CD4-positive, CD25-positive, alpha-beta regulatory T cell (primary cell): ENCODE measurements around the gene CDKAL1. TPM values are rescaled to one million over a fixed set of nuclear protein-coding genes. Genes with fewer than 3 reads are reported as not detected.

Experiments used
- ATAC-seq, 2 donors: fragments of 150-1000 bp; cut with Tn5 transposase; one replicate each; pipeline ENCODE4 v1.10.0; 2021; ENCODE audit warnings: low read depth in 2 of 2, moderate number of reproducible peaks in 2 of 2, moderate library complexity in 1 of 2
- DNase-seq, 3 donors: peaks; one replicate each; pipeline versions ENCODE4 v3.0.0 to v3.0.0-alpha.2; 2012 to 2022; ENCODE audit warnings: mixed read lengths in 1 of 3
- H3K27ac ChIP-seq: one replicate; pipeline ENCODE4 v1.7.0; 2013; ENCODE audit warnings: mild to moderate bottlenecking, low read length; ENCODE audit not compliant: insufficient read depth, poor library complexity, severe bottlenecking
- H3K27me3 ChIP-seq: one replicate; pipeline ENCODE4 v1.7.0; 2013; ENCODE audit warnings: low read length; ENCODE audit not compliant: control insufficient read depth, insufficient read depth
- H3K36me3 ChIP-seq: one replicate; pipeline ENCODE4 v1.7.0; 2013; ENCODE audit warnings: mild to moderate bottlenecking, low read length, moderate library complexity; ENCODE audit not compliant: control insufficient read depth, insufficient read depth
- H3K4me1 ChIP-seq: 2 replicates; pipeline ENCODE4 v1.7.0; 2013; ENCODE audit warnings: mild to moderate bottlenecking, low read length; ENCODE audit not compliant: insufficient read depth, control insufficient read depth, poor library complexity, severe bottlenecking
- H3K4me3 ChIP-seq: one replicate; pipeline ENCODE4 v1.7.0; 2013; ENCODE audit warnings: low read depth, mild to moderate bottlenecking, low read length, moderate library complexity
- H3K9me3 ChIP-seq, 2 experiments: 1 replicate in 1 of 2; 2 replicates in 1 of 2; pipeline ENCODE4 v1.7.0; 2013; ENCODE audit warnings: low read length in 2 of 2, mild to moderate bottlenecking in 1 of 2, moderate library complexity in 1 of 2; ENCODE audit not compliant: control insufficient read depth in 2 of 2
- H3K27ac Mint-ChIP-seq, 3 donors: one replicate each; pipeline ENCODE4 v1.8.0; 2020 to 2022; ENCODE audit warnings: mild to moderate bottlenecking in 3 of 3, mixed read lengths in 3 of 3, moderate library complexity in 2 of 3
- H3K27me3 Mint-ChIP-seq: one replicate; pipeline ENCODE4 v1.8.0; 2022; ENCODE audit warnings: mild to moderate bottlenecking, mixed read lengths
- H3K36me3 Mint-ChIP-seq: one replicate; pipeline ENCODE4 v1.8.0; 2020; ENCODE audit warnings: mixed read lengths
- H3K4me1 Mint-ChIP-seq, 4 donors: one replicate each; pipeline ENCODE4 v1.8.0; 2020 to 2022; ENCODE audit warnings: mixed read lengths in 4 of 4, mild to moderate bottlenecking in 1 of 4
- H3K4me3 Mint-ChIP-seq, 4 donors: one replicate each; pipeline ENCODE4 v1.8.0; 2020 to 2022; ENCODE audit warnings: mild to moderate bottlenecking in 4 of 4, mixed read lengths in 4 of 4, moderate library complexity in 3 of 4
- H3K9me3 Mint-ChIP-seq, 7 donors: one replicate each; pipeline ENCODE4 v1.8.0; 2020 to 2022; ENCODE audit warnings: mixed read lengths in 7 of 7, mild to moderate bottlenecking in 3 of 7, moderate library complexity in 2 of 7
- polyA plus RNA-seq, 4 donors: library from polyadenylated mRNA; unstranded; fragments of 300-500 nt; fragmentation: Illumina TruSeq; gene quantifications; one replicate each; pipeline ENCODE4 v1.2.3, GENCODE V29; 2021
- total RNA-seq: library from RNA; stranded (reverse); gene quantifications from one replicate; pipeline ENCODE4 v1.2.3, GENCODE V29; 2022

CDKAL1 gene
- total and polyA plus RNA-seq, 5 donors from 2014 or later = 26.1 to 39.4 (median 30.4) TPM

DNA sequence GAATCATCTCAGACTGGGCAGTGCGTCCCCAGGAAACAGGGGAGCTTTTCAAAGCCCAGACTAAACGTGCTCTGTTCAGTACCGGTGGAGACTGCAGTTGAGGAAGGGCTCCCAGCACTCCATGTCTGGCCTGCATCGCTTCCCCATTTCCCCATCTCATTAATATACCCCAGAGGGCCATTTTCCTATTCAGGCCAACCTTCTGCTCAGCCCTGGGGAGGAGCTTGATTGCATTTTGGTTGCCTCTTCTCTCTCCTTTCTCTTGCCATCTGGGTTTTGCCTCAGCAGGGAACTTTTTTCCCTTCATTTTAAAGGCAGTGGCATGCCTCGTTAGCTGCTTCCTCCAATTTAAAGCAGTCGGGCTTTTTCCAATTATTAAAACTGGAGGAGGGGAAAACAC, 665.0 kb downstream of the CDKAL1 start:
- H3K36me3 Mint-ChIP-seq = peaks cover 37% of the 10 kb centered on the region
- no peak overlapping the region for H3K27ac Mint-ChIP-seq
- peaks cover 0 to 4% (median 2%) of the 10 kb centered on the region in 4 donors for H3K4me1 Mint-ChIP-seq

DNA sequence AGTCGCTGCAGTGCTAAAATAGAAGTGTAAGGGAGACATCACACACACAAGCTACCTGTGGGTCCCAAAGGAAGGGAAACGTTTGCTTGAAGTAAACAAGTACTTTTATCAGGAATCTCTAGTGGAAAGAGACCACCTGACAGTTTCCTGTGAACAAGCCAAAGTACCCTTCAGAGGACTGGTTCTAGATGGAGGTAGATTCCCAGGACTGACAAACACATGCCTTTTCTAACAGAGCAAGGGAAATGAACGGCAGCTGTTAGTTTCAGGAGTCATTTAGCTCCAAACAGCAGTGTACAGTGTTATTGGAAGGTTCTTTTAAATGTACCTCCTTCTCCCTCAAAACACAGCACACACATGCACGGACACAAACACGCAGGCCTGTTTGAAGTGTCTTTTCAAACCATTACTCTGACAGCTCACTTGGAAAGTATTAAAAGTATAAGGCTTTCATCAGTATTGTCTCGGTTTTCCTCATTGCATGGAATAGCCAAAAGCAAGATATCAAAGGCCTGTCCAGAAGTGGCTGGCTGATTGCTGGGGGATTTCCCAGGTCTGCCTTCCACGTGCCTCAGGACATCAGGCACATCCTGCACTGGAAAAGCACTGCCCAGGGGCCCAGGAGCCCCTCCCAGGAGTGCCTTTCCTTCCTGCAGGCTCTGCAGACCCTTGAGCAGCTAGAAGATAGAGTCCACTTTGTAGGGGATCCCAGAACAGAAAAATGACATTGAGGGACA, 666.0 kb downstream of the CDKAL1 start:
- H3K36me3 ChIP-seq = peaks cover 2% of the 10 kb centered on the region
- ATAC-seq = no peak

More for the DNA sequence above, 665.0 kb downstream of the CDKAL1 start:
- Mint-ChIP-seq H3K27me3 (no peaks in the 10 kb centered on the region), H3K9me3 (no peaks in the 10 kb centered on the region), H3K4me3 (no peak overlapping the region)
- Histone ChIP-seq H3K27ac (no peak overlapping the region), H3K4me3 (no peak overlapping the region), H3K9me3 (no peaks in the 10 kb centered on the region), H3K27me3 (no peaks in the 10 kb centered on the region), H3K36me3 (peaks cover 2% of the 10 kb centered on the region), H3K4me1 (no peaks in the 10 kb centered on the region)
- no peak for ATAC-seq
- no peak for DNase-seq

DNA sequence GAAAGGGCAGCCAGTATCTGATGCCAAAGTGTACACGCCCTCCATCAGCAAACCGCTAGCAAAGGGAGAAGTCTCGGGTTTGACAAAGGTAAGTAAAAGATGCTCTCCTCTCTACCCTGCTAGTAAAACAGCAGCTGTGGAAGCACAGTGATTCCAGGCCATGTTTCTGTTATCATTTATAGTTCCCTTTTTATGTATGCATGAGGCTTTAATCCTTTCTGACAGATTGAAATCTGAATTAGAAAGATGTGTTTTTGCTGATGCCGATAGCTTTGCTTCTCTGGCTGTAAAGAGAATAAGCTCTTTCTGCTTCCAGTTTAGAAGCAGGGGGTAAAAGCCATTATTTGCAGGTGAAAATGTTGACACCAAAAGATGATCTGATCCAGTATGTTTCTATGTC, 666.9 kb downstream of the CDKAL1 start:
- peaks cover 52% of the 10 kb centered on the region for H3K36me3 Mint-ChIP-seq
- no peaks in the 10 kb centered on the region for H3K27me3 Mint-ChIP-seq

More for the DNA sequence above, 666.0 kb downstream of the CDKAL1 start:
- H3K27ac ChIP-seq = no peak overlapping the region
- H3K4me3 Mint-ChIP-seq = no peak overlapping the region
- no peak overlapping the region for H3K27ac Mint-ChIP-seq
- peaks cover 0 to 7% (median 0%) of the 10 kb centered on the region in 7 donors for H3K9me3 Mint-ChIP-seq
- H3K4me1 Mint-ChIP-seq = peaks cover 0 to 4% (median 1%) of the 10 kb centered on the region in 4 donors
- H3K4me1 ChIP-seq = no peaks in the 10 kb centered on the region
- H3K27me3 Mint-ChIP-seq = no peaks in the 10 kb centered on the region
- H3K4me3 ChIP-seq = no peak overlapping the region
- no peak for DNase-seq
- H3K27me3 ChIP-seq = no peaks in the 10 kb centered on the region
- peaks cover 48% of the 10 kb centered on the region for H3K36me3 Mint-ChIP-seq
- no peaks in the 10 kb centered on the region for H3K9me3 ChIP-seq

DNA sequence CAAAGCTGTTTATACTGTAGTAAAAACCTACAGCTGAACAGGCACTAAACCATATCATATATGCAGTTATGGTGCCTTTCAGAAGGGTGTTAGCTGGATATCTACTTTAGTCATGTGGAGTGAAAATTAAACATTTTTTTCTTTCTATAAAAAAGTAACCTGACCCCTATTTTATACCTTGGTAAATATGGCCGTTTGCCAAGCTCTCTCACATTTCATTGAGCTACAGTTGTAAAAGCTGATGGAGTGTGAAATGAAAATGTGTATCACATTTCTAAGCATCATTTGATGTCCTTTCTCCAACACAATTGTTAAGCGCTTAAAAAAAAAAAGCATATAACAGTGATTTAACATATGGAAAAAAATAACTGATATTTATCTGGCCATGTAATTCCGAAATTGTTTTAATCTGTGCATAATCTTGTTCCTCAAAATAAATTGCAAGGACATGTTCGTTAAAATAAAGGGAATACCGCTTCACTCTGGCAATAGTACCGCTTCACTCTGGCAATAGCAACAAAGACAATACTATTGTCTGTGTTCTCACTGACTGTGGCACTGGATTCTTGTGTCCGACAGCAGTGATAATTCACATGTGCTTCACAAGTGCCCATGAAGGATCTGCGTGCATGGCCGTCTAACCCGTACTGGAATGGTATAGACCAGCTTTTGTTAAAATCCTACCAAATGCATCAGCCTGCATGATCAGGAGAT, 667.5 kb downstream of the CDKAL1 start:
- DNase-seq (no peak), ATAC-seq (no peak)
- Mint-ChIP-seq H3K27me3 (no peaks in the 10 kb centered on the region), H3K4me3 (no peak overlapping the region), H3K36me3 (peaks cover 56% of the 10 kb centered on the region), H3K9me3 (peaks cover 0 to 7% (median 0%) of the 10 kb centered on the region in 7 donors), H3K4me1 (peaks cover 0 to 8% (median 0%) of the 10 kb centered on the region in 4 donors), H3K27ac (no peak overlapping the region)
- H3K4me1 ChIP-seq = no peaks in the 10 kb centered on the region
- H3K4me3 ChIP-seq = no peak overlapping the region
- no peaks in the 10 kb centered on the region for H3K9me3 ChIP-seq
- no peaks in the 10 kb centered on the region for H3K27me3 ChIP-seq
- H3K27ac ChIP-seq = no peak overlapping the region
- H3K36me3 ChIP-seq = peaks cover 2% of the 10 kb centered on the region

More for the DNA sequence above, 666.9 kb downstream of the CDKAL1 start:
- Histone ChIP-seq H3K27ac (no peak overlapping the region), H3K4me1 (no peaks in the 10 kb centered on the region), H3K4me3 (no peak overlapping the region), H3K36me3 (peaks cover 2% of the 10 kb centered on the region), H3K9me3 (no peaks in the 10 kb centered on the region), H3K27me3 (no peaks in the 10 kb centered on the region)
- Mint-ChIP-seq H3K9me3 (peaks cover 0 to 7% (median 0%) of the 10 kb centered on the region in 7 donors), H3K4me3 (no peak overlapping the region), H3K4me1 (peaks cover 0 to 5% (median 1%) of the 10 kb centered on the region in 4 donors), H3K27ac (no peak overlapping the region)
- ATAC-seq = no peak
- DNase-seq = no peak

DNA sequence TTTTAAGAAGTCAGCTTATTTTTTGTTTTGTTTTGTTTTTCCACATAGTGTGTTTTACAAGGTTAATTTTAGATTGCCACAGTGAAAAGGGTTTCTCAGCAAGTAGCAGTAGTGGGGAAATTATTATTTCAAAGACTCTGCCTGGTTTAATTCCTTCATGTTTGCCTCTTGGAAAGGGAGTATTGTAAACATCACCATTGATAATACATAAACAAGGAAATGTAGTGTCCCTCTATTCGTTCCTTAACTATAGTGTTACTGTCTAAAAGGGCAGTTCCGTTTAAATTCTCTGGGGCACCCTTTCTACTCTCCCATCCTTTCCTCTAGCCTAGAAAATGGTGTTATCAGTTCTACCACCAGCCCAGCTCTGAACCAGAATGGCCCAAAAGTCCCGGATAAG, 668.3 kb downstream of the CDKAL1 start:
- Histone ChIP-seq H3K9me3 (no peaks in the 10 kb centered on the region), H3K27ac (no peak overlapping the region), H3K4me1 (no peaks in the 10 kb centered on the region), H3K4me3 (no peak overlapping the region), H3K27me3 (no peaks in the 10 kb centered on the region), H3K36me3 (peaks cover 2% of the 10 kb centered on the region)
- DNase-seq (no peak), ATAC-seq (no peak)
- Mint-ChIP-seq H3K4me3 (no peak overlapping the region), H3K36me3 (peaks cover 56% of the 10 kb centered on the region), H3K4me1 (peaks cover 0 to 8% (median 0%) of the 10 kb centered on the region in 4 donors), H3K27ac (no peak overlapping the region), H3K27me3 (no peaks in the 10 kb centered on the region), H3K9me3 (peaks cover 0 to 7% (median 0%) of the 10 kb centered on the region in 7 donors)

DNA sequence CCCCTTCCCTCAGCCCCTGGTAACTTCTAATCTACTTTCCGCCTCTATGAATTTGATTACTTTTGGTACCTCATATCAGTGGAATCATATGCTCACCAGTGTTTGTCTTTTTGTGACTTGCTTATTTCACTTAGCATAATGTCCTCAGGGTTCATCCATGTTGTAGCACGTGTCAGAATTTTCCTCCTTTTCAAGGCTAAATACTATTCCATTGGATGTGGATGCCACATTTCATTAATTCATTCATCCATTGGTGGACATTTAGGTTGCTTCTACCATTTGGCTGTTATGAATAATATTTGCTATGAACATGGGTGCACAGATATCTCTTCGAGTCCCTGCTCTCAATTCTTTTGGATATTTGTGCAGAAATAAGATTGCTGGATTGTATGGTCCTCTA, 670.7 kb downstream of the CDKAL1 start:
- no peak overlapping the region for H3K27ac ChIP-seq
- ATAC-seq (no peak), DNase-seq (no peak)
- H3K27me3 Mint-ChIP-seq = no peaks in the 10 kb centered on the region
- H3K4me3 Mint-ChIP-seq = no peak overlapping the region
- H3K4me1 Mint-ChIP-seq = peaks cover 0 to 8% (median 0%) of the 10 kb centered on the region in 4 donors
- no peaks in the 10 kb centered on the region for H3K9me3 ChIP-seq
- H3K9me3 Mint-ChIP-seq = peaks cover 0 to 7% (median 0%) of the 10 kb centered on the region in 7 donors
- peak overlapping the region in 1 of 3 donors; percentile 52 for H3K27ac Mint-ChIP-seq
- no peaks in the 10 kb centered on the region for H3K4me1 ChIP-seq
- peaks cover 65% of the 10 kb centered on the region for H3K36me3 Mint-ChIP-seq
- peaks cover 6% of the 10 kb centered on the region for H3K36me3 ChIP-seq
- no peak overlapping the region for H3K4me3 ChIP-seq
- H3K27me3 ChIP-seq = no peaks in the 10 kb centered on the region

GRCh38 chr6:21208081-21208795, 674.0 kb downstream of the CDKAL1 start:
- Histone ChIP-seq H3K4me1 (no peaks in the 10 kb centered on the region), H3K36me3 (peaks cover 13% of the 10 kb centered on the region), H3K9me3 (no peaks in the 10 kb centered on the region), H3K27ac (no peak overlapping the region), H3K27me3 (no peaks in the 10 kb centered on the region), H3K4me3 (no peak overlapping the region)
- Mint-ChIP-seq H3K4me1 (peaks cover 0 to 4% (median 0%) of the 10 kb centered on the region in 4 donors), H3K36me3 (peaks cover 64% of the 10 kb centered on the region), H3K4me3 (no peak overlapping the region), H3K9me3 (peaks cover 0 to 7% (median 0%) of the 10 kb centered on the region in 7 donors), H3K27me3 (no peaks in the 10 kb centered on the region), H3K27ac (no peak overlapping the region)
- DNase-seq (no peak), ATAC-seq (no peak)
